ENCODE data around the gene NUP35.

DNA sequence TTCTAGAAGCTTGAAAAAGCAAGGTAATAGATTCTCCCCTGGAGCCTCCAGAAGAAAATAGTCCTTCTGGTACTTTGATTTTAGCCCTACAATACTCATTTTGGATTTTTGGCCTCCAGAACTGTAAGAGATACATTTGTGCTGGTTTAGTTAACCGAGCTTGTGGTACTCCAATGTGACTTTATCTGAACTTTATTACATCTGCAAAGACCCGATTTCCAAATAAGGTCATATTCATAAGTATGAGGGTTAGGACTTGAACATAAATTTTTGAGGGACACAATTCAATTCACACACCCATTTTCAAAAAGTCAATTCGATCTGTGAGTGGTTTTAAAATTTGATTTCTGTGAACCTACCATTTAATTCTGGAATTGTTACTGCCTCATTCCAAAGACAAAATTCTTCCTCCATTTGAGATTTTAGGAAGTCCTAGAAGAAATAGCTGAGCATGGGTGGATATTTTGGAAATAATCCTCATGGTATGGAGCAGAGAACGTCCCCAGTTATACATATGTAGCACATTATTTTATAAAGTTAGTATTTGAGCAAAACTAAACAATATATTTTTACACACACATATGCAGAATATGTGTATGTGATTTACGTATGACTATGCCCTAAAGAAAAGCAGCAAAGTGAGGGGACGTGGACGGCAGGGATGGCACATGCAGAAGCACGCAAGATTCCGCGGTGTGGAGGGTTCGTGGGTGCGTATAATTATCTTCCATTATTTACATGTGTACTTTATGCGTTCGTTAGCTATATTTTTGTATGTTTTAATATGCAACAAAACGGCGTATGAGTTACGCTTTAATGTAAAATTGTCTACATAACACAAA lies 905 bp upstream of the NUP35 start:
- TF ChIP-seq, protein P1, sequence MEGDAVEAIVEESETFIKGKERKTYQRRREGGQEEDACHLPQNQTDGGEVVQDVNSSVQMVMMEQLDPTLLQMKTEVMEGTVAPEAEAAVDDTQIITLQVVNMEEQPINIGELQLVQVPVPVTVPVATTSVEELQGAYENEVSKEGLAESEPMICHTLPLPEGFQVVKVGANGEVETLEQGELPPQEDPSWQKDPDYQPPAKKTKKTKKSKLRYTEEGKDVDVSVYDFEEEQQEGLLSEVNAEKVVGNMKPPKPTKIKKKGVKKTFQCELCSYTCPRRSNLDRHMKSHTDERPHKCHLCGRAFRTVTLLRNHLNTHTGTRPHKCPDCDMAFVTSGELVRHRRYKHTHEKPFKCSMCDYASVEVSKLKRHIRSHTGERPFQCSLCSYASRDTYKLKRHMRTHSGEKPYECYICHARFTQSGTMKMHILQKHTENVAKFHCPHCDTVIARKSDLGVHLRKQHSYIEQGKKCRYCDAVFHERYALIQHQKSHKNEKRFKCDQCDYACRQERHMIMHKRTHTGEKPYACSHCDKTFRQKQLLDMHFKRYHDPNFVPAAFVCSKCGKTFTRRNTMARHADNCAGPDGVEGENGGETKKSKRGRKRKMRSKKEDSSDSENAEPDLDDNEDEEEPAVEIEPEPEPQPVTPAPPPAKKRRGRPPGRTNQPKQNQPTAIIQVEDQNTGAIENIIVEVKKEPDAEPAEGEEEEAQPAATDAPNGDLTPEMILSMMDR (IDR thresholded peaks at IDR 0.05): no peak
- TF ChIP-seq POLR2A (IDR thresholded peaks at IDR 0.05): no peak
